Measurements from ENCODE around the gene ARHGAP6.

DNA sequence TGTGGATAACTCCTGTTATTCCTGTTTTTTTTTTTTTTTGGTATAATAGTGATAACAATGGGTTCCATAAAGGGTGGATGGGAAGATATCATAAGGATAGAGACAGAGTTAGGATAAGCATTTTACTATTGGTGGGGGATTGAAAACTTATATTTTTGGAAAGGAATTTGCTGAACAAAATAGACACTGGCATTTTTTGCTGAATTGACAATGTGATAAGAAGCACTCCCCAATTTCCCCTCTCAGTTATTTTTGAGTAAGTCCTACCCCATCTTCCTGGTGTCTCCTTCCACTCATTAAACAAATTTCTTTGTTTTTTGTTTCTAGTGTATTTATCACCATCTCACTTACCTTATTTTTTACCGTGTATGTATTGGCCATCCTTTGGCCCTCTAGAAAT is 316.7 kb downstream of the ARHGAP6 start:
- TF ChIP-seq, protein P1, sequence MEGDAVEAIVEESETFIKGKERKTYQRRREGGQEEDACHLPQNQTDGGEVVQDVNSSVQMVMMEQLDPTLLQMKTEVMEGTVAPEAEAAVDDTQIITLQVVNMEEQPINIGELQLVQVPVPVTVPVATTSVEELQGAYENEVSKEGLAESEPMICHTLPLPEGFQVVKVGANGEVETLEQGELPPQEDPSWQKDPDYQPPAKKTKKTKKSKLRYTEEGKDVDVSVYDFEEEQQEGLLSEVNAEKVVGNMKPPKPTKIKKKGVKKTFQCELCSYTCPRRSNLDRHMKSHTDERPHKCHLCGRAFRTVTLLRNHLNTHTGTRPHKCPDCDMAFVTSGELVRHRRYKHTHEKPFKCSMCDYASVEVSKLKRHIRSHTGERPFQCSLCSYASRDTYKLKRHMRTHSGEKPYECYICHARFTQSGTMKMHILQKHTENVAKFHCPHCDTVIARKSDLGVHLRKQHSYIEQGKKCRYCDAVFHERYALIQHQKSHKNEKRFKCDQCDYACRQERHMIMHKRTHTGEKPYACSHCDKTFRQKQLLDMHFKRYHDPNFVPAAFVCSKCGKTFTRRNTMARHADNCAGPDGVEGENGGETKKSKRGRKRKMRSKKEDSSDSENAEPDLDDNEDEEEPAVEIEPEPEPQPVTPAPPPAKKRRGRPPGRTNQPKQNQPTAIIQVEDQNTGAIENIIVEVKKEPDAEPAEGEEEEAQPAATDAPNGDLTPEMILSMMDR (IDR thresholded peaks at IDR 0.05): no peak
- no peak for TF ChIP-seq POLR2A (IDR thresholded peaks at IDR 0.05)
